NCI-H1105 (cell line): ENCODE data around the gene ZDHHC15.
A peak's percentile ranks its signal among the peaks of the same experiment; 100 is the strongest.
"Not testable (repeated sequence)": the region's sequence is repeated elsewhere in the genome, so short reads cannot be mapped to it uniquely, and the experiment has no call there.

ENCODE experiments used
- DNase-seq: peaks from one replicate; lab custom pipeline; 2025; lab: John Stamatoyannopoulos, UW

ZDHHC15 gene

DNA sequence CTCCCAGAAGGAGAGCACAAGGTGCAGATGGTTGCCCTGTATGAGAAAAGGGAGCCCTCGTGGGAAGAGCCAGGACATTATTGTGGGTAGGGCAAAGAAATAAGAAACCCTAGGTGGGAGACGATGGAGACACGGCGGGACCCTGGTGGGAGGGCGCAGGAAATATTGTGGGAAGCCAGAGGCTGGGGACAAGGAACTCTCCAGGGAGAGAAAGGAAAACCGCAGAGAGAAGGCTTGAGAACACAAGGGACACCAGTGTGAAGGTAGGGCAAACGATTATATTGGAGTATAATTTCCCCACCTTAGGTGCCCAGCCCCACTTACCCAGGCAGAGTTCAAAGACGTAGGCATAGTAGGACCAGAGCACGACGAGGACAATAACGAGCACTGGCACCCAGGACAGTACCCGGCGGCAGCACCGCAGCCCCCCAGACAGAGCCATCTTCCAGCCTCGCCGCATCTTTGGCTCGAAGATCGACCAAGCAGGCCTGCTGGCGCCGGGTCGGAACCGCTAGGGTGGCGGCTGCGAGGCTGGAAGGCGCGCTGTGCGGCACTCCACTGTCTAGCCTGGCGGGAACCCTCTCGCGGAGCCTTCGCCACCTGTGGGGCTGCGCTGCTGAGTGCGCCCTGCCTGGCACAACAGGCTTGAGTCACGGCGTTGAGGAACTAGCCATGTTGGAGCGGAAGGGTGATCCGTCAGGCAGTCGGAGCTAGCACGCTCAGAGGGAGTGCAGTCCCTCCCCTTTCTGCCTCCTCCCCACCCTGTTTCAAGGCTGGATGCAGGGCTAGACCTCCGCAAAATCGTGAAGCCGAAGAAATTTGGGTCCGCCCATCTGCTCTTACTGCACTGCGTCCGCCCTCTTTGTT is at the start of gene ZDHHC15:
ZDHHC15 (minus strand) TSS at position 473 of the 867 bp plus-strand sequence; CDS start at position 460, 13 bp downstream.
- DNase-seq = peak; percentile 67

GRCh38 chrX:75560544-75560943 is 37.7 kb upstream of the ZDHHC15 start:
- DNase-seq = not testable (repeated sequence)

- peak; percentile 47 for DNase-seq
These were observed 24.9 kb upstream of the ZDHHC15 start for GRCh38 chrX:75547783-75548182.

DNA sequence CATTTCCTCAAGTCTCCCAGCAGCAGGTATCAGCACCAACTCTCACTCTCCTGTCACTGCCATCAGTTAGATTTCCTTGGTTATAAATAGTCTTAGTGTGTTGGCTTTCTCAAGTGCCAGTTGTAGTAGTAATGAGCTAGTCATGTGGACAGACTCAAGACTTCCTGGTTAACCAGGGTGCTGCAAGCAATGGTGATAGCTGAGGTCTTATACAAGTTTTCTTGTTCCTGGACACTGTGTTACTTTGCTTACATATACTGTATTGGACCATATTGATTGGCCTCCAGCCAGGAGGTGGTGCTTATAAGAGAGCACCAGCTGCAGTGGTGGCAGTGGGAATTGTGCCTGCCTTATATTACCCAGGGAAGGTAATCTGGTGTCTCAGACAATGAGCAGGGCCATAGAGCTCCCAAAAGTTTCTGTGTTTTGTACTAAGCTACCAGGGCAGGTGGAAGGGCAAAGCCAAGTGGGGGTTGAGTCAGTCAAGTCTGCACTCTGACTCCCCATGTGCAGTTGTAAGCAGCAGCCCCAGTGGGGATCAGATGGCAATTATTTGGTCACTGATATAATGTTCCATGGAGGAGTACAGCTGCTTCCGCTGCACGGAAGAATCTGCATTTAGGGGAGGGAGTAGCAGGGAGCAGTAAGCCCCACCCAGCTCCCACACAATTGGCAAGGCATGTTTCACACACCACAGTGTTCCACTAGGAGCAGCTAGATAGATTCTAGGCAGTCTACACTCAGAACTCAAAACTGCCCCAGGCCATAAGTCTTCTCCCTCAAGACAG is 24.1 kb upstream of the ZDHHC15 start:
- DNase-seq = peak; percentile 36

DNA sequence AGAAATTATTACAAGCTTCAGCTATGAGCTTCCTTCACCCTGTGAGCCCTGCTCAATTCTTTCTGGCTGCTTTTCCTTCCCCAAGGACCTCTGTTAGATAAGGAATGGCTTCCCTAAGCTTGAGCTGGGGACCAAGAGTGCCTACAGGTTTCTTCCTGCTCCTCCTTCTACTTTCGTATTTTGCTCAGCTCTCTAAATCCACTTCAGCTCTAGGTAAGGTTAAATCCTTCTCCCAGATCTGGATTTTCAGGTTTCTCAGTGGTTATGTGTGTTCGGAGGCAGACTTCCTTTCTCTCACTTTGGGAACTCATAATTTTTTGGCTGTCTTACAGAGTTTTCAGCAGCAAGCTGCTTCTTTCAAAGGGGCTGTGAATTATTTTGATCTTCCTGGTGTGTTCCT is 21.9 kb upstream of the ZDHHC15 start:
- DNase-seq = no peak

DNA sequence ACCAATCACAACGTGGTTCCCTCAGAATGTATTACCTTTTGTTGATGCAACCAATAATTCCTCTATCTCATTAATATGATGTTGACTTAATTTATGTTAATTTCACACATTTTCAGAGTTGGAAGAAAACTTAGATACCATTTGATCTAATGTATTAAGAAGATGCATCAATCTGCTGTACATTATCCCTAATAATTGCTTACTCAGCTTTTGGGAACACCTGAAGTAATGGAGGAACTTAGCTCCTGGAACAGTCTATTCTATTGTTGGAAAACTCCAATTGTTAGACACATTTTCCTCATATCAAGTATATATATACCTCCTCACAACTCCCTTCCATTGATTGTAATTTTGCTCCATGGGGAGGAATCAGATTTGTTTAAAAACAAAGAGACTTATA is 38.9 kb downstream of the ZDHHC15 start:
- DNase-seq = no peak

GRCh38 chrX:75461780-75462179 is 61.1 kb downstream of the ZDHHC15 start:
- DNase-seq = not testable (repeated sequence)

GRCh38 chrX:75421688-75422230 is 101.1 kb downstream of the ZDHHC15 start:
- DNase-seq = no peak

DNA sequence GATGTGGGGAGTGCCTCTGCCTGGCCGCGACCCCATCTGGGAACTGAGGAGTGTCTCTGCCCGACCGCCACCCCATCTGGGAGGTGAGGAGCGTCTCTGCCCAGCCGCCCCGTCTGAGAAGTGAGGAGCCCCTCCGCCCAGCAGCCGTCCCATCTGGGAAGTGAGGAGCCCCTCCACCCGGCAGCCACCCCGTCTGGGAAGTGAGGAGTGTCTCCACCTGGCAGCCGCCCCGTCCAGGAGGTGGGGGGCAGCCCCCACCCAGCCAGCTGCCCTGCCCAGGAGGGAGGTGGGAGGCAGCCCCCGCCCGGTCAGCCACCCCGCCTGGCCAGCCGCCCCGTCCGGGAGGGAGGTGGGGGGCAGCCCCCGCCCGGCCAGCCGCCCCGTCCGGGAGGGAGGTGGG is 115.7 kb downstream of the ZDHHC15 start:
- DNase-seq = not testable (repeated sequence)

DNA sequence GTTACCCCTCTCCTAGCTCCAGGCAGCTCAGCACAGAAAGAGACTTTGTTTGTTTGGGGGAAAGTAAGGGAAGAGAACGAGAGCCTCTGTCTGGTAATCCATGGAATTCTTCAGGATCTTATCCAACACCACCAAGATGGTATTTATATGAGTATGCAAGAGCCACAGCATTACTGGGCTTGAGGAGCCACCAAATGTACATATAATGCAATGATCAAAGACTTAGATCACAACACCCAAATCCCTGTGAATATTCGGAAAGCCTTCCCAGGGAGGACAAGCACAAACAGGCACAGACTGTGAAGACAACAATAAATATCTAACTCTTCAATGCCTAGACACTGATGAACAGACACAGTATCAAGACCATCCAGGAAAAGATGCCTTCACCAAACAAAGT is 132.4 kb downstream of the ZDHHC15 start:
- DNase-seq = no peak

- DNase-seq = no peak
These were observed 153.1 kb downstream of the ZDHHC15 start for GRCh38 chrX:75369721-75370120.

DNA sequence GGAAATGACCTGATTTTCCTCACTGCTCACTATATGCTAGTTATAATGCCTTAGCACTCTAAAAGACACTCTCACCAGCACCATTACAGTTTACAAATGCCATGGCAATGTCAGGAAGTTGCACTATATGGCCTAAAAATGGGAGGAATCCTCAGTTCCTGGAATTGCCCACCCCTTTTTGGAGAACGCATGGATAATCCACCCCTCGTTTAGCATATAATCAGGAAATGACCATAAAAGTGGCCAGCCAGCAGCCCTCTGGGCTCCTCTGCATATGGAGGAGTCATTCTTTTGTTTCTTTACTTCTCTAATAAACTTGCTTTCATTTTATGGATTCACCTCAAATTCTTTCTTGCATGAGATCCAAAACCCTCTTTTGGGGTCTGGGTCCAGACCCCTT is 156.0 kb downstream of the ZDHHC15 start:
- DNase-seq = no peak

- DNase-seq = no peak
These were observed 157.4 kb downstream of the ZDHHC15 start for GRCh38 chrX:75365243-75365975.

GRCh38 chrX:75361788-75362187 is 161.0 kb downstream of the ZDHHC15 start:
- DNase-seq = no peak

GRCh38 chrX:75348601-75349000 is 174.2 kb downstream of the ZDHHC15 start:
- not testable (repeated sequence) for DNase-seq

DNA sequence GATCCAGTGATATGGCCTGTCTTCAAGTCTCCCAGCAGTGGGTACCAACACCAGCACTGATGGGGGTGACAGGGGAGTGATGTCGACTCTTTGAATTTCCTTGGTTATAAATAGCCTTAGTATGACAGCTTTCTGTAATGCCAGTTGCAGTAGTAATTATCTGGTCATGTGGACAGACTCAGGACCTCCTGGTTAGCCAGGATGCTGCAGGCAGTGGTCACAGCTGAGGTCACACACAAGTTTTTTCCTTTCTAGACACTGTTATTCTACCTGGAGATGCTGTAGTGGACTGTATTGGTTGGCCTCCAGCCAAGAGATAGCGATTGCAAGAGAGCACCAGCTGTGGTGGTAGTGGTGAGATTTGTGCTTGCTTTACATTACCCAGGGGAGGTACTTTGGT is 185.3 kb downstream of the ZDHHC15 start:
- DNase-seq = no peak

GRCh38 chrX:75335127-75335458 is 187.7 kb downstream of the ZDHHC15 start:
- DNase-seq = no peak

- not testable (repeated sequence) for DNase-seq
These were observed 188.3 kb downstream of the ZDHHC15 start for GRCh38 chrX:75334407-75335126.

- no peak for DNase-seq
These were observed 195.2 kb downstream of the ZDHHC15 start for GRCh38 chrX:75327607-75328006.
